T-cell (primary cell): ENCODE data around the gene C6orf15. TPM values are rescaled to one million over a fixed set of nuclear protein-coding genes. Genes with fewer than 3 reads are reported as not detected.
A peak's percentile ranks its signal among the peaks of the same experiment; 100 is the strongest.

Source experiments
- ATAC-seq, 4 experiments: fragments of 200-7000 bp in 3 of 4; fragments of 150-1000 bp in 1 of 4; cut with Tn5 transposase; replicated peaks in 1 of 4; 1 replicate in 3 of 4; 2 replicates in 1 of 4; pipeline ENCODE4 v1.10.0; 2021; ENCODE audit warnings: moderate library complexity in 3 of 4, mild to moderate bottlenecking in 2 of 4, moderate number of reproducible peaks in 1 of 4
- CTCF ChIA-PET, 2 donors: fragments of 300-600 bp; sonication (Branson Sonifier 250); formaldehyde crosslinking; loops; one replicate each; lab custom pipeline; 2022; ENCODE audit warnings: antibody characterized with exemption in 2 of 2; lab: Charles Lee
- POLR2A ChIA-PET, 2 donors: fragments of 300-600 bp; sonication (Branson Sonifier 250); formaldehyde crosslinking; loops; one replicate each; lab custom pipeline; 2022; ENCODE audit warnings: antibody characterized with exemption in 2 of 2; lab: Charles Lee
- DNase-seq, 35 experiments: peaks; one replicate each; pipeline versions ENCODE4 v3.0.0 to v3.0.0-alpha.2; 2013 to 2023
- H3K27ac ChIP-seq: one replicate; pipeline ENCODE4 v1.5.1; 2013; ENCODE audit warnings: low read length
- H3K27me3 ChIP-seq, 2 experiments: replicated peaks in 1 of 2; 1 replicate in 1 of 2; 2 replicates in 1 of 2; pipeline versions ENCODE4 v1.6.1 to v1.7.0; 2013; ENCODE audit warnings: low read length in 1 of 2, mixed read lengths in 1 of 2; ENCODE audit not compliant: control insufficient read depth in 2 of 2, insufficient read depth in 2 of 2; ENCODE audit errors: extremely low read depth in 1 of 2
- H3K36me3 ChIP-seq, 2 donors: 1 replicate in 1 of 2; 2 replicates in 1 of 2; pipeline versions ENCODE4 v1.6.1 to v1.7.0; 2013; ENCODE audit warnings: low read length in 1 of 2; ENCODE audit not compliant: control insufficient read depth in 2 of 2, insufficient read depth in 1 of 2; ENCODE audit errors: extremely low read depth in 1 of 2
- H3K4me1 ChIP-seq, 2 experiments: 1 replicate in 1 of 2; 2 replicates in 1 of 2; pipeline versions ENCODE4 v1.6.1 to v1.7.0; 2013; ENCODE audit warnings: low read length in 2 of 2, mixed read lengths in 1 of 2; ENCODE audit not compliant: insufficient read depth in 2 of 2, control insufficient read depth in 1 of 2; ENCODE audit errors: extremely low read depth in 1 of 2
- H3K4me3 ChIP-seq, 2 donors: 1 replicate in 1 of 2; 2 replicates in 1 of 2; pipeline versions ENCODE4 v1.5.1 to v1.7.0; 2013; ENCODE audit warnings: mild to moderate bottlenecking in 2 of 2, low read length in 1 of 2, moderate library complexity in 1 of 2; ENCODE audit not compliant: control insufficient read depth in 1 of 2; ENCODE audit errors: extremely low read depth in 1 of 2
- H3K9me3 ChIP-seq: 2 replicates; pipeline ENCODE4 v1.7.0; 2013
- H3K27ac Mint-ChIP-seq, 2 donors: one replicate each; pipeline ENCODE4 v1.8.0; 2020 to 2021; ENCODE audit warnings: mild to moderate bottlenecking in 2 of 2, mixed read lengths in 2 of 2
- H3K27me3 Mint-ChIP-seq, 2 donors: one replicate each; pipeline ENCODE4 v1.8.0; 2021 to 2022; ENCODE audit warnings: mixed read lengths in 2 of 2
- H3K36me3 Mint-ChIP-seq: one replicate; pipeline ENCODE4 v1.8.0; 2021; ENCODE audit warnings: mixed read lengths
- H3K4me1 Mint-ChIP-seq, 3 donors: one replicate each; pipeline ENCODE4 v1.8.0; 2020 to 2022; ENCODE audit warnings: mixed read lengths in 3 of 3, mild to moderate bottlenecking in 1 of 3
- H3K4me3 Mint-ChIP-seq, 3 donors: one replicate each; pipeline ENCODE4 v1.8.0; 2020 to 2022; ENCODE audit warnings: mild to moderate bottlenecking in 3 of 3, mixed read lengths in 3 of 3, moderate library complexity in 3 of 3
- H3K9me3 Mint-ChIP-seq, 3 donors: one replicate each; pipeline ENCODE4 v1.8.0; 2020 to 2022; ENCODE audit warnings: mixed read lengths in 3 of 3
- WGBS: methylation state at CpG from one replicate; pipeline ENCODE4 v1.1.5; 2013; ENCODE audit warnings: missing lambda C conversion rate; ENCODE audit not compliant: insufficient coverage; 5-methylcytosine and 5-hydroxymethylcytosine counted together
- total RNA-seq, 35 experiments: library from RNA in 6 of 35; stranded (reverse) in 6 of 35; fragments of 120-200 nt in 1 of 35; gene quantifications; one replicate each; pipeline versions ENCODE4 v1.2.1 to v1.2.4 and lab custom pipeline; 2013 to 2026

C6orf15 gene
- total RNA-seq, 5 donors from 2014 or later (not counting 1 experiment from before 2014, with no cell fraction given): not detected

GRCh38 chr6:31135710-31136109 lies 23.3 kb upstream of the C6orf15 start:
- ATAC-seq: no peak
- Histone ChIP-seq H3K36me3 (no peaks in the 10 kb centered on the region), H3K27me3 (peaks cover 0 to 6% of the 10 kb centered on the region in 2 experiments), H3K4me3 (no peak overlapping the region), H3K4me1 (peaks cover 2 to 6% of the 10 kb centered on the region in 2 experiments), H3K27ac (no peak overlapping the region), H3K9me3 (no peaks in the 10 kb centered on the region)
- WGBS: 78% methylated on average over 3 of the region's 10 CpGs
- Mint-ChIP-seq H3K36me3 (no peaks in the 10 kb centered on the region), H3K27ac (no peak overlapping the region), H3K9me3 (no peaks in the 10 kb centered on the region), H3K4me3 (no peak overlapping the region), H3K4me1 (peaks cover 4 to 5% (median 4%) of the 10 kb centered on the region in 3 donors), H3K27me3 (no peaks in the 10 kb centered on the region)
- no peak for DNase-seq
- CTCF ChIA-PET: interaction anchor here (0.6 to 0.8 kb wide), 3 partner anchors 8 to 244 kb away, joined by 3 read pairs; no protein-coding TSS in a partner anchor
- POLR2A ChIA-PET: no interaction called here

GRCh38 chr6:31132806-31133205 lies 20.4 kb upstream of the C6orf15 start:
- Mint-ChIP-seq H3K27ac (no peak overlapping the region), H3K9me3 (no peaks in the 10 kb centered on the region), H3K4me3 (no peak overlapping the region), H3K27me3 (peaks cover 5% of the 10 kb centered on the region in 2 donors), H3K4me1 (peaks cover 5 to 9% (median 9%) of the 10 kb centered on the region in 3 donors), H3K36me3 (no peaks in the 10 kb centered on the region)
- H3K27ac ChIP-seq: no peak overlapping the region
- no peak for DNase-seq
- 90% methylated on average over 5 of the region's 6 CpGs for WGBS
- peaks cover 0 to 9% of the 10 kb centered on the region in 2 experiments for H3K27me3 ChIP-seq
- H3K4me3 ChIP-seq: no peak overlapping the region
- ATAC-seq: no peak
- ChIA-PET POLR2A (no interaction called here), CTCF (no interaction called here)
- no peaks in the 10 kb centered on the region for H3K36me3 ChIP-seq
- H3K9me3 ChIP-seq: no peaks in the 10 kb centered on the region
- H3K4me1 ChIP-seq: peaks cover 2 to 6% of the 10 kb centered on the region in 2 experiments

- Histone ChIP-seq H3K36me3 (no peaks in the 10 kb centered on the region), H3K4me3 (no peak overlapping the region), H3K27me3 (peaks cover 0 to 18% of the 10 kb centered on the region in 2 experiments), H3K27ac (no peak overlapping the region), H3K4me1 (peaks cover 0 to 3% of the 10 kb centered on the region in 2 experiments), H3K9me3 (no peaks in the 10 kb centered on the region)
- Mint-ChIP-seq H3K27ac (no peak overlapping the region), H3K9me3 (no peaks in the 10 kb centered on the region), H3K4me3 (no peak overlapping the region), H3K27me3 (peaks cover 5 to 6% of the 10 kb centered on the region in 2 donors), H3K4me1 (peaks cover 6% of the 10 kb centered on the region in 3 donors), H3K36me3 (no peaks in the 10 kb centered on the region)
- DNase-seq (no peak), ATAC-seq (no peak)
- ChIA-PET POLR2A (interaction anchor here in 1 of 2 donors (0.6 kb wide), 1 partner anchor 16 kb away, joined by 3 read pairs; no protein-coding TSS in a partner anchor), CTCF (interaction anchor here in 1 of 2 donors (0.6 to 1.6 kb wide), 3 partner anchors 235 to 1053 kb away, joined by 3 to 6 read pairs (median 3); no protein-coding TSS in a partner anchor)
- WGBS: 90% methylated on average over 2 of the region's 3 CpGs
Measured at GRCh38 chr6:31131595-31131994, 19.2 kb upstream of the C6orf15 start.

GRCh38 chr6:31130751-31131150 lies 18.4 kb upstream of the C6orf15 start:
- 60% methylated on average over 1 of the region's 3 CpGs for WGBS
- Histone ChIP-seq H3K9me3 (no peaks in the 10 kb centered on the region), H3K27ac (no peak overlapping the region), H3K36me3 (no peaks in the 10 kb centered on the region), H3K27me3 (peaks cover 0 to 21% of the 10 kb centered on the region in 2 experiments), H3K4me3 (no peak overlapping the region), H3K4me1 (peaks cover 0 to 3% of the 10 kb centered on the region in 2 experiments)
- peaks cover 6% of the 10 kb centered on the region in 3 donors for H3K4me1 Mint-ChIP-seq
- CTCF ChIA-PET: interaction anchor here (0.7 to 1.6 kb wide), 4 partner anchors 34 to 332 kb away, joined by 3 to 6 read pairs (median 4); no protein-coding TSS in a partner anchor
- H3K9me3 Mint-ChIP-seq: no peaks in the 10 kb centered on the region
- H3K27ac Mint-ChIP-seq: no peak overlapping the region
- POLR2A ChIA-PET: no interaction called here
- ATAC-seq (no peak), DNase-seq (no peak)
- peaks cover 5 to 6% of the 10 kb centered on the region in 2 donors for H3K27me3 Mint-ChIP-seq
- no peak overlapping the region for H3K4me3 Mint-ChIP-seq
- H3K36me3 Mint-ChIP-seq: no peaks in the 10 kb centered on the region

- POLR2A ChIA-PET: interaction anchor here in 1 of 2 donors (1.1 kb wide), 1 partner anchor 36 kb away, joined by 3 read pairs; no protein-coding TSS in a partner anchor
- H3K4me1 Mint-ChIP-seq: peaks cover 6% of the 10 kb centered on the region in 3 donors
- no peak for ATAC-seq
- H3K9me3 Mint-ChIP-seq: no peaks in the 10 kb centered on the region
- peaks cover 5 to 6% of the 10 kb centered on the region in 2 donors for H3K27me3 Mint-ChIP-seq
- no peak for DNase-seq
- no peak overlapping the region for H3K4me3 ChIP-seq
- no peaks in the 10 kb centered on the region for H3K9me3 ChIP-seq
- peaks cover 0 to 17% of the 10 kb centered on the region in 2 experiments for H3K27me3 ChIP-seq
- CTCF ChIA-PET: interaction anchor here (0.5 to 1.2 kb wide), 6 partner anchors 10 to 317 kb away, joined by 3 to 5 read pairs (median 3); no protein-coding TSS in a partner anchor
- no peaks in the 10 kb centered on the region for H3K36me3 Mint-ChIP-seq
- peaks cover 0 to 3% of the 10 kb centered on the region in 2 experiments for H3K4me1 ChIP-seq
- WGBS: 63% methylated on average over 3 of the region's 4 CpGs
- H3K36me3 ChIP-seq: no peaks in the 10 kb centered on the region
- no peak overlapping the region for H3K27ac ChIP-seq
- H3K4me3 Mint-ChIP-seq: no peak overlapping the region
- no peak overlapping the region for H3K27ac Mint-ChIP-seq
Measured at GRCh38 chr6:31129130-31129529, 16.8 kb upstream of the C6orf15 start.

GRCh38 chr6:31128093-31128676 lies 15.8 kb upstream of the C6orf15 start:
- no peak overlapping the region for H3K4me3 Mint-ChIP-seq
- POLR2A ChIA-PET: interaction anchor here in 1 of 2 donors (1.1 kb wide), 1 partner anchor 35 kb away, joined by 3 read pairs; no protein-coding TSS in a partner anchor
- Histone ChIP-seq H3K9me3 (no peaks in the 10 kb centered on the region), H3K27me3 (peaks cover 0 to 17% of the 10 kb centered on the region in 2 experiments), H3K27ac (no peak overlapping the region), H3K4me1 (peaks cover 0 to 3% of the 10 kb centered on the region in 2 experiments), H3K4me3 (no peak overlapping the region), H3K36me3 (no peaks in the 10 kb centered on the region)
- H3K4me1 Mint-ChIP-seq: peaks cover 6% of the 10 kb centered on the region in 3 donors
- CTCF ChIA-PET: interaction anchor here in 1 of 2 donors (0.6 to 1.1 kb wide), 3 partner anchors 9 to 18 kb away, joined by 3 read pairs; no protein-coding TSS in a partner anchor
- peak; percentile 21 to 85 (median 67) for DNase-seq
- WGBS: 10% methylated on average over 3 of the region's 8 CpGs
- H3K27ac Mint-ChIP-seq: no peak overlapping the region
- H3K36me3 Mint-ChIP-seq: no peaks in the 10 kb centered on the region
- H3K27me3 Mint-ChIP-seq: peaks cover 5 to 6% of the 10 kb centered on the region in 2 donors
- ATAC-seq: peak; percentile 74 to 87 (median 78)
- no peaks in the 10 kb centered on the region for H3K9me3 Mint-ChIP-seq
